Neural cell (in vitro differentiated cells): Measurements from ENCODE around the gene TAGLN3.

Source experiments
- CTCF ChIP-seq: fragments of 450-650 bp; IDR thresholded peaks from 2 replicates; pipeline ENCODE4 v1.5.1; 2014; ENCODE audit warnings: antibody characterized with exemption, mild to moderate bottlenecking, moderate library complexity; ENCODE audit not compliant: poor library complexity, severe bottlenecking
- EZH2 ChIP-seq: fragments of 200-600, 300-800 bp; shearing (Covaris generic), sonication (generic); IDR thresholded peaks from 2 replicates; pipeline ENCODE4 v1.6.1; 2014; ENCODE audit warnings: antibody characterized with exemption, low read length, borderline replicate concordance, mild to moderate bottlenecking; ENCODE audit not compliant: insufficient read depth, poor library complexity, severe bottlenecking
- REST ChIP-seq: IDR thresholded peaks from 2 replicates; pipeline ENCODE4 v1.6.1; 2012; ENCODE audit warnings: borderline replicate concordance

GRCh38 chr3:112001526-112001925 is 2.8 kb downstream of the TAGLN3 start:
- TF ChIP-seq CTCF (no peak), EZH2 (no peak), REST (no peak)
